ENCODE results near the gene DOHH. TPM values are rescaled to one million over a fixed set of nuclear protein-coding genes. Genes with fewer than 3 reads are reported as not detected.
A peak's percentile ranks its signal among the peaks of the same experiment; 100 is the strongest.

Gene DOHH
- total and polyA plus RNA-seq, 10 donors: 6.6 to 16.8 (median 10.7) TPM

DNA sequence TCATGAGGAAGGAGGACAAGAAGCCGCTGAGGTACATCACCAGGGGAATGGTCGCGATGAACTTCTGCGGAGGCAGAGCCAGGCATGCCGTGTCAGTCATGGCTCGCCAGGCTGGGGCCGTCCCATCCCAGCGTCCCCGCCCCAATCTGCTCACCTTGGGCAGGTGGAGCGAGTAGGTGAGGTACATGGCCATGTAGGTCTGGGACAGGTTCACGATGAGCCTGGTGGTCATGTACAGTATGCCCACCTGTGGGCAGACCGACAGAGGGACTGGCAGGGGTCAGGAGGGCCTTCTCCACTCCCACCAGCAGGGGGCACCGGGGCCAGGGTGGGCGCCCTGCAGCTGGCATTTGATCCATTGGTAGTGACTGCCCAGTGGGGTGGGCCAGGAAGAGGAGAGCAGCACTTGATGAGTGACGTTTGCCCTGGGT is 46.8 kb upstream of the DOHH start:
- TF ChIP-seq POLR2AphosphoS5 (IDR thresholded peaks at IDR 0.05): peak; percentile 27 to 59 (median 33)
- no peak for TF ChIP-seq POLR2A (IDR thresholded peaks at IDR 0.05)
- TF ChIP-seq, protein P1, sequence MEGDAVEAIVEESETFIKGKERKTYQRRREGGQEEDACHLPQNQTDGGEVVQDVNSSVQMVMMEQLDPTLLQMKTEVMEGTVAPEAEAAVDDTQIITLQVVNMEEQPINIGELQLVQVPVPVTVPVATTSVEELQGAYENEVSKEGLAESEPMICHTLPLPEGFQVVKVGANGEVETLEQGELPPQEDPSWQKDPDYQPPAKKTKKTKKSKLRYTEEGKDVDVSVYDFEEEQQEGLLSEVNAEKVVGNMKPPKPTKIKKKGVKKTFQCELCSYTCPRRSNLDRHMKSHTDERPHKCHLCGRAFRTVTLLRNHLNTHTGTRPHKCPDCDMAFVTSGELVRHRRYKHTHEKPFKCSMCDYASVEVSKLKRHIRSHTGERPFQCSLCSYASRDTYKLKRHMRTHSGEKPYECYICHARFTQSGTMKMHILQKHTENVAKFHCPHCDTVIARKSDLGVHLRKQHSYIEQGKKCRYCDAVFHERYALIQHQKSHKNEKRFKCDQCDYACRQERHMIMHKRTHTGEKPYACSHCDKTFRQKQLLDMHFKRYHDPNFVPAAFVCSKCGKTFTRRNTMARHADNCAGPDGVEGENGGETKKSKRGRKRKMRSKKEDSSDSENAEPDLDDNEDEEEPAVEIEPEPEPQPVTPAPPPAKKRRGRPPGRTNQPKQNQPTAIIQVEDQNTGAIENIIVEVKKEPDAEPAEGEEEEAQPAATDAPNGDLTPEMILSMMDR (IDR thresholded peaks at IDR 0.05 in 8 of 11, conservative IDR thresholded peaks at IDR 0.05 in 3 of 11): peak; percentile 7 to 68 (median 54)
- no peak for DNase-seq
- intact Hi-C loops (cut with DNase I; ENCODE audit: low total_unique reads): no loop called here

GRCh38 chr19:3546119-3546518 is 45.6 kb upstream of the DOHH start:
- H3K4me3 ChIP-seq: no peak overlapping the region
- peak overlapping the region in 1 of 8 donors; percentile 33 for H3K27ac ChIP-seq
- no peaks in the 10 kb centered on the region for H3K9me3 ChIP-seq
- DNase-seq: no peak
- intact Hi-C loops (cut with DNase I; ENCODE audit: low total_unique reads): no loop called here
- TF ChIP-seq POLR2A (IDR thresholded peaks at IDR 0.05) (no peak), POLR2AphosphoS5 (IDR thresholded peaks at IDR 0.05) (peak in 1 of 3 donors; percentile 62)
- TF ChIP-seq, protein P1 (IDR thresholded peaks at IDR 0.05 in 8 of 11, conservative IDR thresholded peaks at IDR 0.05 in 3 of 11): no peak
- 89 to 93% (median 92%) methylated on average over 14 to 23 of the region's 23 CpGs for WGBS, 5 donors
- H3K4me1 ChIP-seq: peaks cover 0 to 53% (median 17%) of the 10 kb centered on the region in 6 donors
- no peaks in the 10 kb centered on the region for H3K27me3 ChIP-seq (replicated peaks in 1 of 7)
- peaks cover 0 to 95% (median 42%) of the 10 kb centered on the region in 6 donors for H3K36me3 ChIP-seq

More for the DNA sequence above, 46.8 kb upstream of the DOHH start:
- Histone ChIP-seq H3K4me1 (peaks cover 3 to 64% (median 21%) of the 10 kb centered on the region in 6 donors), H3K27ac (peak overlapping the region in 3 of 8 donors; percentile 54 to 76 (median 75)), H3K9me3 (no peaks in the 10 kb centered on the region), H3K36me3 (peaks cover 0 to 90% (median 42%) of the 10 kb centered on the region in 6 donors), H3K27me3 (replicated peaks in 1 of 7) (no peaks in the 10 kb centered on the region), H3K4me3 (peak overlapping the region in 1 of 8 donors; percentile 50)
- WGBS, 5 donors: 86 to 97% (median 90%) methylated on average over 10 to 15 of the region's 15 CpGs

DNA sequence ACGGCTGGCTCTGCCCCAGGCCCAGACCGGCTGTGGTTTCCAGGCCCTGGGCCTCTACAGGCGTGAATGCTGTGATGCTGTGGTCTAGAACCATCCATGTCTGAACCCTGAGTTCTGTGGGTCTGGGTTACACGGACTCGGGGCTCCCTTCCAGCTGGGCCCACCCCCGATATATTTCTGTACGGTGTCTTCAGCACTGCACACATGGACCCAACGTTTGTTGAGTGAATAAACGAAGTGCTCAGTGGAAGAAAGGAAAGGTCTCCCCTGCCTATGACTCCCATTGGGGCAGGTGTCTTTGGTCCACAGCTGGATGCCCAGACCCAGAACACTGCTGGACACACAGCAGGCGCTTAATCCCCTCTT is 45.2 kb upstream of the DOHH start:
- peaks cover 0 to 90% (median 40%) of the 10 kb centered on the region in 6 donors for H3K36me3 ChIP-seq
- H3K27ac ChIP-seq: peak overlapping the region in 3 of 8 donors; percentile 1 to 50 (median 33)
- H3K27me3 ChIP-seq (replicated peaks in 1 of 7): no peaks in the 10 kb centered on the region
- 72 to 83% (median 74%) methylated on average over 10 of the region's 10 CpGs for whole genome bisulfite sequencing, 5 donors
- peaks cover 0 to 48% (median 17%) of the 10 kb centered on the region in 6 donors for H3K4me1 ChIP-seq
- no peaks in the 10 kb centered on the region for H3K9me3 ChIP-seq
- intact Hi-C loops (cut with DNase I; ENCODE audit: low total_unique reads): no loop called here
- no peak for DNase-seq
- H3K4me3 ChIP-seq: no peak overlapping the region
- TF ChIP-seq POLR2AphosphoS5 (IDR thresholded peaks at IDR 0.05) (no peak), POLR2A (IDR thresholded peaks at IDR 0.05) (no peak)
- TF ChIP-seq, protein P1 (IDR thresholded peaks at IDR 0.05 in 8 of 11, conservative IDR thresholded peaks at IDR 0.05 in 3 of 11): no peak

DNA sequence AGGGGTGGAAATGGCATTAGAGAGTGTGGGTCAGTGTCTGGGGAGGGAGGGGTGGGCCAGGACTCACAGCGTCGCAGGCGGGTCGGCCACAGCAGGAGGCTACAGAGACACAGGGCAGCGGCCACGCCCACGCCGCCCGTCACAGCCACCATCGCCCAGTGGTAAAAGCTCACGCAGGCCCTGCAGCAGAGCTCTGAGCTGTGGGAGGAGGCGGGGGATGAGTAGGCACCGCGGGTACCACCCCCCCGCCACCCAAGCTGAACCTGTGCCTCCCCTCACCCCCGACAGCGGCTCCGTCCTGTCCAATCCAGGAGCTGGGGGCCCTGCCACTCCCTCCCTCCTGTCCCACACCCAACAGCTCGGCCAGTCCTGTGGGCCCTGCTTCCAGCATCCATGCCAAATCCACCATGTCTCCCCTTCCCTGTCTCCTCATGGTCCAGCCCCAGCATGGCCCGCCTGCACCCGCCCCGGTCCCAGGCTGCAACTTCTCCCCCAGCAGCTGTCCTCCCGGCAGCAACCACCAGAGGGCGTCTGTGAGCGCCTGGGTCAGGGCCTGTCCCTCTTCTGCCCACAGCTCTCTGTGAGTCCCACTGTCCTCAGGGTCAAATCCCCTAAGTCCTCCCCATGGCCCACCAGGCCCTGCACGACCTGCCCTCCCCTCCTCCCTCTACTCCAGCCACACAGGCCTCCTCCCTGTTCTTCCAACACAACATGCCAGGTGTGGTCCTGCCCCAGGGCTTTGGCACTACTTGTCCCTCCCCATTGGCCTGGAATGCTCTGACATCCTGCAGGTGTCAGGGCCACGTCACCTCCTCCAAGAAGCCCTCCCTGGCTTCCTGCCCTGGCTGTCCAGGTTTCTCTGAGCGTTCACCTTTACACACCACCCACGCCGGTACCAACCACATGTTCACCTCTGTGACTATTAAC is 44.5 kb upstream of the DOHH start:
- DNase-seq: peak; percentile 94
- TF ChIP-seq, protein P1 (IDR thresholded peaks at IDR 0.05 in 8 of 11, conservative IDR thresholded peaks at IDR 0.05 in 3 of 11): peak; percentile 89 to 98 (median 94)
- TF ChIP-seq POLR2AphosphoS5 (IDR thresholded peaks at IDR 0.05) (peak; percentile 63 to 77 (median 64)), POLR2A (IDR thresholded peaks at IDR 0.05) (no peak)
- H3K27ac ChIP-seq: peak overlapping the region in 3 of 8 donors; percentile 1 to 50 (median 33)
- peaks cover 0 to 44% (median 17%) of the 10 kb centered on the region in 6 donors for H3K4me1 ChIP-seq
- 54 to 73% (median 64%) methylated on average over 17 to 30 of the region's 30 CpGs for WGBS, 5 donors
- intact Hi-C loops (cut with DNase I; ENCODE audit: low total_unique reads): no loop called here
- H3K4me3 ChIP-seq: no peak overlapping the region
- no peaks in the 10 kb centered on the region for H3K9me3 ChIP-seq
- peaks cover 0 to 86% (median 39%) of the 10 kb centered on the region in 6 donors for H3K36me3 ChIP-seq
- H3K27me3 ChIP-seq (replicated peaks in 1 of 7): no peaks in the 10 kb centered on the region
